NCI-H2081 (cell line): ENCODE results near the gene LRRC43.
"Not testable (repeated sequence)": the region's sequence is repeated elsewhere in the genome, so short reads cannot be mapped to it uniquely, and the experiment has no call there.

Source experiments
- DNase-seq, 2 experiments: peaks; one replicate each; lab custom pipeline; 2025; lab: John Stamatoyannopoulos, UW

LRRC43 gene

DNA sequence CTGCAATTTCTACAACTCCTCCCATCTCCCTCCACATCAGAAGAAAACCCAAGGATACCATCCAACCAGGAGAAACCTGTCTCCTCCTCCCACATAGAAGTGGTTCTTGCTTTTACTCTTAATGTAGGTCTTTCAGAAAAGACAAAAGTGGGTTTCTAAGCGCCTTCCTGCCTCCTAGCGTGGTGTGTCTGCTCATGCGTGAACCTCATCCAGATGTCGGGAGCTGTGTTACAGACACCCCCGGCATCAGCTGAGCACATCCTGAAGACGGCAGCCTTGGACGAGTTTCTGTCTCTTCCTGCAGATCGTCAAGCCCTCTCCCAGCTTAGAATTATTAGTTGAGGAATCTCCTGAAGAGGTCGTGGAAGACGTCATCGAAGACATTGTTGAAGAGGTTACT, 9.5 kb downstream of the LRRC43 start:
- DNase-seq: no peak

DNA sequence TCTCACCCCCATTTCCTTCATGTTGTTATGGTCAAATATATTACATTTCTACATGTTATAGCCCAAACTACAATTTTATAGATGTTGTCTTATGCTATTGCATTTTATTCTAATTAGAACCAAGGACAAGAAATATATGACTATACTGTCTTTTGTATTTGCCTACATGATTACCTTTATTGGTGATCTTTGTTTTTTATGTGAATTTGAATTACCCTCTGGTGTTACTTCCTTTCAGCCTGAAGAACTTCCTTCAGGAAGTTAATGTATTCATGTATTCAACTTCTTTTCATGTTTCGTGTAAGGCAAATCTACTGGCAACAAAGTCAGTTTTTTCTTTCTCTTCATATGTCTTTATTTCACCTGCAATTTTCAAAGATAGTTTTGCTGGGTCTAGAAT, 11.9 kb downstream of the LRRC43 start:
- DNase-seq: no peak

DNA sequence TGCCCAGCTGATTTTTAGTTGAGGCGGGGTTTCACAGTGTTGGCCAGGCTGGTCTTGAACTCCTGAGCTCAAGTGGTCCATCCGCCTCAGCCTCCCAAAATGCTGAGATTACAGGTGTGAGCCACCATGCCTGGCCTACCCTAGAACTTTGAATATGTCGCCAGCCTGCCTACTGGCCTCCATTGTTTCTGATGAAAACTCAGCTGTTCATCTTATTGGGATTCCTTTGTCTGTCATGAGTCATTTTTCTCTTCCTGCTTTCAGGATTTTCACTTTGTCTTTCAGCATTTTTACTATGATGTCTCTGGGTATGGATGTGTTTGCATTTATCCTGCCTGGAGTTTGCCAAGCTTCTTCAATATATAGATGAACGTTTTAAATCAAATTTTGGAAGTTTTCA, 12.5 kb downstream of the LRRC43 start:
- no peak for DNase-seq

DNA sequence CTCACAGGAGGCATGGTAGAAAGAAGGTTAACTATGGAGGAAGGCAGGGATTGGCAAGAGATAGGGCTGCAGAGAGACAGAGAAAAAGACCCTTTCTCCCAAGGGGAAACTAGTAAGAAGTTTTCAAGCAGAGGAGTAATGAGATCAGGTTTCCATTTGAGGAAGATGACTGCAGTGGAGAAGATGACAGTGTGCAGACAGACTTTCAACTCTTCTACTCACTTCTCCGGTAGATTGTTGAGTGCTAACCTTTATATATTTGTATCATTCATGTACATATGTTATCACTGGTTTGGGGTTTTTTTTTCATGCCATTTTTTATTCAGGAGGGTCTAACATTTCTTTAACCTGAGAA, 14.7 kb downstream of the LRRC43 start:
- DNase-seq: no peak

DNA sequence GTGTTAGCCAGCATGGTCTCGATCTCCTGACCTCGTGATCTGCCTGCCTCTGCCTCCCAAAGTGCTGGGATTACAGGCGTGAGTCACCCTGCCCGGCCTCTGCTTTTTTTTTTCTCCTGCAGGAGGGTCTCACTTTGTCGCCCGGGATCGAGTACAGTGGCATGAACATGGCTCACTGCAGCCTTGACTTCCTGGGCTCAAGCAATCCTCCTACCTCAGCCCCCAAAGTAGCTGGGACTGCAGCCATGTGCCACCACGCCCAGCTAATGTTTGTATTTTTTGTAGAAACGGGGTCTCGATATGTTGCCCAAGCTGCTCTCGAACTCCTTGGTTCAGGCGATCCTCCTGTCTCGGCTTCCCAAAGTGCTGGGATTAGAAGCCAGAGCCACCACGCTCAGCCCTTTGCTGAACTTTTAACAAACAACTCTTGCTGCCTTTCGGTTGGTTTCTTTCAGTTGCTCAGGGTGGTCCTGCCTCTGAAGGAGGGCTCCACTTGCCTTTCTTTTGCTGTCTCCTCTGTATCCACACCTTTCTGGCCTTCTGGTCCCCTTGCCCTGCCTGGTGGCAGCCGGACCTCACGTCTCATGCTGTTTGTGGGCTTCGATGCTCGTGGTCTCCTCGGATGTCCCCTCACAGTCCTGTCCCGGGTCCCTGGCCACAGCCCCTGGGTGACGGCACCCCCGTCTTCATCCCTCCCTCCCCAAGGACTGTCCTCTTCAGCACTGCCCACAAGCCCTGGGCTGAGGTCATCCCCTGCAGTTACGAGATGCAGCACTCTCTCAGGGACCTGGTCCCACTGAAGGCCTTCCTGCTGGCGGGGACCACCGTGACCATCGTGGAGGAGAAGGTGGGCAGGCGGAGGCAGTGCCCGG, 16.8 kb downstream of the LRRC43 start:
- no peak for DNase-seq

DNA sequence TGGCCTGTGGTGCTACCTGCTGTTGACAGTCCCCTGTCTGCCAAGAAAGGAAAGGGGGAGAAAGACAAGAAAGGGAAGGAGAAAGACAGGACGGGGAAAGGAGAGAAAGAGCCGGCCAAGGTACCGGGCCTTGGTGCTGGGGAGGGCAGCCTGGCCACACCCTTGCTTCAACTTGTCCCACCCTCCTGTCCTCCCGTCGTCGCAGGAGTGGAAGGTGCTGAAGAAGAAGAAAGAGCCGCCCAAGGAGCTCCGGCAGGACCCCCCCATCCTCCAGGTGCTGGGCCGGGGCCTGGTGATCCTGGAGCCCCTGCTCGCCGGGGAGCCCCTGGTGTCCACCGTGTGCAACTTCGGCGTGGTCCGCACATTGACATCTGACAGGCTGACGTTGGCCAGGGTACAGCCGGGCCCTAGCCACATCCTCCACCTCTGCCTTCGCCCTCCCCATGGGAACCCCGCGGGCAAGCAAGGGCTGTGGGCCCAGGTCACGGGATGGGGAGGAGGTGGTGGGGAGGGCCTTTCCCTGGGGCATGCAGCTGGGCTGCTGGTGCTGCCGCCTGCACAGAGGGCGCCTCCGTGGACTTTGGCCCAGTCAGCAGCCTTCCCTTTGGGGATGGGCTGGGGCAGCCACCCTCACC, 17.7 kb downstream of the LRRC43 start:
- DNase-seq: no peak

DNA sequence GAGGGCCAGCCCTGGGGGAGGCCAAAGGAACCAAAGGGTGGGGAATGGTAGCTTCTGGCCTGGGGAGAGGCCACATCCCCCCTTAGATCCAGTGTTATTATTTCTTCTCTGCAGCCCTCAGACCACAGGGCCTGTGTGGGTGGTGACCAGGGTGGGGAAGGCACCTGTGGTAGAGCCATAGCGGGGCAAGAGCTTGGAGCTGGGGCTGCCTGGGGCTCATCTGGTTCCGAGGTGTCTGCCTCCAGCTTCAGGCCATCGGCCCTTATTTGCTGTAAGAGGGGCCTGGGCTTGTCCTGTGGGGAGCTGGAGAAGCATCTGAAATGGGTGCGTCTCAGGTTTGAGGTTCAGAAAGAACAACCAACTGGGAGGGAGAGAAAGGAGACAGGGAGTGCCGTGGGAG, 18.5 kb downstream of the LRRC43 start:
- DNase-seq: no peak

DNA sequence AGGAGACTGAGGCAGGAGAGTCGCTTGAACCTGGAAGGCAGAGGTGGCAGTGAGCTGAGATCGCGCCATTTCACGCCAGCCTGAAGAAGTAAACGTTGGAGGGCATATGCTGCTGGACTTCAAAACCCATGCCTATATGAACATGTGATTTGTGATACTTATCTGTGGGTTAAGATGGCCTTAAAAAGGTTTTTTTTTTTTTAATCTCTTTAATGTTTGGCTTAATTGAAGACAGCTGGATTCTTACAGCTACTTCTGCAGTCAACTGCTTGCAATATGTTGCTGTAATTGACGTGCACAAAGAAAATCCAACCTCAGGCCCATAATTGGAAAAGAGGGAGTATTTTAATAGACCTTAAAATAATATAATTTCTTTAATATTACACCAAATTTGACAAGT, 19.1 kb downstream of the LRRC43 start:
- no peak for DNase-seq

DNA sequence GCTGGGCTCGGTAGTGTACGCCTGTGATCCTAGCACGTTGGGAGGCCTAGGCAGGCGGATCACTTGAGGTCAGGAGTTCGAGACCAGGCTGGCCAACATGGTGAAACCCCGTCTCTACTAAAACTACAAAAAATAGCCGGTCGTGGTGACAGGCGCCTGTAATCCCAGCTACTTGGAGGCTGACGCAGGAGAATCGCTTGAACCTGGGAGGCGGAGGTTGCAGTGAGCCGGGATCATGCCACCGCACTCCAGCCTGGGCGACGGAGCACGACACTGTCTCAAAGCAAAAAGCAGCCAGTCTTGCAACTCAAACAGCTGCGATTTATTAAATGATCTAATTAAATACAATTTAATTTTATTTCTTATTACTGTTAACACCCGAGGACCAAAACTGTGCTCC, 19.9 kb downstream of the LRRC43 start:
- not testable (repeated sequence) for DNase-seq

DNA sequence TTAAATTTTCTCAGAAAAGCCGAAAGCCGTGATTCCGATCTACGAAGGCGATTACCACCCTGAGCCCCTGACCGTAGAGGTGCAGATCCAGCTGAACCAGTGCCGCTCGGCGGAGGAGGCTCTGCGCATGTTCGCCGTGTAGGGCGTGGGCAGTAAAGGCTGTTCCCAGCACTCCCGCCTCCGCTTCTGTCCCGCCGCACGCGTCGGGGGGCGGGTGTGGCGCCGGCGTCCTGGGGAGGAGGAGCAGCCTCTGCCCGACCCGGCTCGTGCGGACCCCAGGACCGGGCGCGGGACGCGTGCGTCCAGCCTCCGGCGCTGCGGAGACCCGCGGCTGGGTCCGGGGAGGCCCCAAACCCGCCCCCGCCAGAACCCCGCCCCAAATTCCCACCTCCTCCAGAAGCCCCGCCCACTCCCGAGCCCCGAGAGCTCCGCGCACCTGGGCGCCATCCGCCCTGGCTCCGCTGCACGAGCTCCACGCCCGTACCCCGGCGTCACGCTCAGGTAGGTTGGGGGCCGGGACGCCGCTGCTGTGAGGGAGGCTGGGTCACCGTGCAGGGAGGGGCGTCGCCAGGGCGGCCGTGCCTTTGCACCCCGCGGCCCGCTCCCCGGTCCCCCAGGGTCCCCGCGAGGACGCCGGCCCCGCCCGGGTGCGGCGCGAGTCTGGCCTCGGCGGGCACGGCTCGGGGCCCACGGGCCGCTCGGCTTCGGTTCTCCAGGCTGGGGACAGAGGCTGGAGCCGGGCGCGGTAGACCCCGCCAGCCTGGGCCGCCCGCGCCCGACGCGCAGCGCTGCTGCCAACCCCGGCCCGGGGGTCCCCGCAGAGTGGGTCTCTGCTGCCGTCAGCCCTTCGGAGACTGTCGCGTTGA, 20.6 kb downstream of the LRRC43 start, which contains the start of gene B3GNT4:
B3GNT4 (plus strand) TSS at position 409 of the 866 bp plus-strand sequence. CDS start 910 bp downstream, outside the sequence.
- peak; percentile 69 to 70 for DNase-seq

DNA sequence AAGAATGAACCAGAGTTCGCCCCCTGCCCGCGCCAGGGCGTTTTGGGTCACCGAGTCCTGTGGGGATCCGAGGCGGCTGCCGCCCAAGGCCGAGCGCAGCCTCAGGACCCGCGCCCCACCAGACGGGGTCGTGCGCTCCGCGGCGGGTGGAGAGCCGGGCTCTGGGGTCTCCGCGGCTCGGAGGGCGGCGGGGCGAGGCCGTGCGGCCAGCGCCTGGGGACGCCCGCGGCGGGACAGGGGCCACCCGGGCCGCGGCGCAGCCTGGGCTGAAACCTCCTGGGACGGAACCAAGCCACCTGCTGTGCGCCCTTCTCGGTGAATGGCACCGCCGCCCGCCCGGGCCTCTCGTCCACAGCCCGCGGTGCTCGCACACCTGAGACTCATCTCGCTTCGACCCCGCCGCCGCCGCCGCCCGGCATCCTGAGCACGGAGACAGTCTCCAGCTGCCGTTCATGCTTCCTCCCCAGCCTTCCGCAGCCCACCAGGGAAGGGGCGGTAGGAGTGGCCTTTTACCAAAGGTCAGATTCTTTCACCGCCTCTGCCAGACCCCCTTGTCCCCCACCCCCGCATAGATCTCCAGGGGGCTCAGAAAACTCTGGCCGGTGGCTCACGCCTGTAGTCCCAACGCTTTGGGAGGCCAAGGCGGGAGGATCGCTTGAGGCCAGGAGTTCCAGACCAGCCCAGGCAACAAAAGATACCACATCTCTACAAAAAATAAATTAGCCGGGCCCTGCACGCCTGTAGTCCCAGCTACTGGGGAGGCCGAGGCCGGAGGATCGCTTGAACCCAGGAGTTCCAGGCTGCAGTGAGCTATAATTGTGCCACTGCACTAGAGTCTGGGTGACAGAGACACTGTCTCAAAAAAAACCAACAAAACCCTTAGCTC, 21.5 kb downstream of the LRRC43 start:
- DNase-seq: no peak

DNA sequence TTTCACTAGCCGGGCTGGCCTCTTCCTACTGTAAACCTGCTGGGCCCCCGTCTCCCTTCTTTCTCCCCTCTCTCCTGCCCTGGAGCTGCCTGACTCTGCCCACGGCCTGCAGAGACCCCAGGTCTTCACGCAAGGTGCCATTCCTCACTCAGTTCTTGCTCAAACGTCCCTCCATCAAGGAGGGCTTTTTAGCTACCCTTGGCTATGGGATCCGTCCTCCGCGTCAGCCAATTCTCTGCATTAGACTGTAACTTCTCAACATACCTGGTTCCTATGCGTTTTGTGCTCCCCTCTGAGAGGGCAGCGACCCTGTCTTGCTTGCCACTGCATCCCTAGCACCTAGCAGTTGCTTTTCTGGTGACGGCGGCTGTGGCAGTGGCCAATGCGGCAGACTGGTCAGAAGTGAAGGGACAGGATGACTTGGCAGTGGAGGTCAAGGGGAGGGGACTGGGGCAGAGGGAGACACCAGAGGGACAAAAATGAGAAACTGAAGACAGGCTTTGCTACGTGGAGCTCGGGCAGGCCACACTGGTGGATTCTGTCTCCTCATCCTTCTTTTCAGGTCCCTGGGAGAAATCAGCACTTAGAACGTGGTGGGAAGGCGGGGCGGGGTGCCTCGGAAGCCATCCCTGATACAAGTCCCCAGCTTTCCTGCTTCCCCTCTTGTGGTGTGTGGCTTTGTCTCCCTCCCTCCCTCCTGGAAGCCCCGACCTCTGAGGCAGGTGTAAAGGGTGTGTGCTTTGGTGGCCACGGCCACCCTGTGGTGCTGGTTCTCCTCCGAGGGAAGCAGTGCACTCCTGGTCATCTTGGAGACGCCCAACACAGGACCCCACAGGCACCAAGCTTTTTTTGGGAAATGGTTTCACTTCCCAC, 22.4 kb downstream of the LRRC43 start:
- DNase-seq: no peak

DNA sequence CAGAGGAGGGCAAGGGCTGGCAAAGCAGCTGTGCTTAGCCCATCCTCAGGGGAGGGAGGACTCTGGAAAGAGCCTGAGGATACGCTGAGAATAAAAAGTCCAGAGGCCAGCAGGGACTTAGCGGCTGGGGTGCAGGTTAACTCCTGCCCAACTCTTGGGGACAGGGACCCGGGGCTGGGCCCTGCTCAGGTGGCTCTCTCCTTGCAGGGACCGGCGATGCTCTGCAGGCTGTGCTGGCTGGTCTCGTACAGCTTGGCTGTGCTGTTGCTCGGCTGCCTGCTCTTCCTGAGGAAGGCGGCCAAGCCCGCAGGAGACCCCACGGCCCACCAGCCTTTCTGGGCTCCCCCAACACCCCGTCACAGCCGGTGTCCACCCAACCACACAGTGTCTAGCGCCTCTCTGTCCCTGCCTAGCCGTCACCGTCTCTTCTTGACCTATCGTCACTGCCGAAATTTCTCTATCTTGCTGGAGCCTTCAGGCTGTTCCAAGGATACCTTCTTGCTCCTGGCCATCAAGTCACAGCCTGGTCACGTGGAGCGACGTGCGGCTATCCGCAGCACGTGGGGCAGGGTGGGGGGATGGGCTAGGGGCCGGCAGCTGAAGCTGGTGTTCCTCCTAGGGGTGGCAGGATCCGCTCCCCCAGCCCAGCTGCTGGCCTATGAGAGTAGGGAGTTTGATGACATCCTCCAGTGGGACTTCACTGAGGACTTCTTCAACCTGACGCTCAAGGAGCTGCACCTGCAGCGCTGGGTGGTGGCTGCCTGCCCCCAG, 23.4 kb downstream of the LRRC43 start:
- no peak for DNase-seq

DNA sequence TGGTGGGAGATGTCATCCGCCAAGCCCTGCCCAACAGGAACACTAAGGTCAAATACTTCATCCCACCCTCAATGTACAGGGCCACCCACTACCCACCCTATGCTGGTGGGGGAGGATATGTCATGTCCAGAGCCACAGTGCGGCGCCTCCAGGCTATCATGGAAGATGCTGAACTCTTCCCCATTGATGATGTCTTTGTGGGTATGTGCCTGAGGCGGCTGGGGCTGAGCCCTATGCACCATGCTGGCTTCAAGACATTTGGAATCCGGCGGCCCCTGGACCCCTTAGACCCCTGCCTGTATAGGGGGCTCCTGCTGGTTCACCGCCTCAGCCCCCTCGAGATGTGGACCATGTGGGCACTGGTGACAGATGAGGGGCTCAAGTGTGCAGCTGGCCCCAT, 24.1 kb downstream of the LRRC43 start:
- no peak for DNase-seq

DNA sequence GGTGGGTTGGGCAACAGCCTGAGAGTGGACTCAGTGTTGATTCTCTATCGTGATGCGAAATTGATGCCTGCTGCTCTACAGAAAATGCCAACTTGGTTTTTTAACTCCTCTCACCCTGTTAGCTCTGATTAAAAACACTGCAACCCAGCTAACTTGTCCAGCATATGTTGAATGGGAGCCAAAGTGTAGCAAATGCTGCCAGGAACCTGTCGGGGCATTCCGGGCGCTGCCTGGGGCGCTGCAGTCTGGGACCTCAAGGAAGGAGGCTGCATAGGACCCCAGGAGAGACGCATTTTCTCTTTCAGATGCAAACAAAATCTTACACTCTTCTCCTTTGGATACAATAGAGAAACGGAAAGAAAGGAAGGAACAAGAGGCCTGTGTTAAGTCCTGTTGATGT, 24.5 kb downstream of the LRRC43 start:
- DNase-seq: no peak

DNA sequence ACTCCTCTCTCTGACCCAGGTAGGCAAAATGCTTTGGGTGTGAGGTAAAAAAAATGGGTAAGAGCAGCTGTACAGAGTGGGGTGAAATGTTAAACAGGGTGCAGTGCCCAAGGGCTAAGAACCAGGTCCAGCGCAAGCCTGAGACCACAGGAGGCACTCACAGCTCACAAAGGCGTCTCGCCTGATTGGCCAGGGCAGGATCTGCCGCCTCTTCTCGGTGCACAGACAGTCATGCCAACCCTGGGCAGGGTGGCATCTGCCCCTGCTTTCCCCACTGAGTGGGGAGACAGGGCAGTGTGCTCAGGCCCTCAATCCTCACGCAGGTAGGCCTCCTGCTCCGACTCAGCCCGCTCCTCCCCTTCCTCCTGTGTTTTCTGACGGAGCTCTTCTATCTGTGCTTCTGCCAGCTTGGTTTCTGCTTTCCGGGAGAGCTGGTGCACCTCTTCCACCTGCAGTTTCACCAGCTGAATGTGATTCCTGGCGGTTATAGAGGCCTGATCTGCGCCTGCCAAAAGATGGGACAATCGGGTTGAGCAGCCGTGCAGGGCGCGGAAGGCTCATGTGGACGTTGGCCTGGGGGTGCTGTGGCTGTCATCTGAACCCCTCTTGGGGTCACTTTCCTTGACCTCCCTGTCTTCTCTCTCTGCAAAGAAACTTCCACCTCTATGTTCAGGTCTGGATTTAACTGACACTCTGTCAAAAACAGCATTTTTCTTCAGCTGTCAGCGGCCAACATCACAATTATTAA, 25.3 kb downstream of the LRRC43 start:
- no peak for DNase-seq

DNA sequence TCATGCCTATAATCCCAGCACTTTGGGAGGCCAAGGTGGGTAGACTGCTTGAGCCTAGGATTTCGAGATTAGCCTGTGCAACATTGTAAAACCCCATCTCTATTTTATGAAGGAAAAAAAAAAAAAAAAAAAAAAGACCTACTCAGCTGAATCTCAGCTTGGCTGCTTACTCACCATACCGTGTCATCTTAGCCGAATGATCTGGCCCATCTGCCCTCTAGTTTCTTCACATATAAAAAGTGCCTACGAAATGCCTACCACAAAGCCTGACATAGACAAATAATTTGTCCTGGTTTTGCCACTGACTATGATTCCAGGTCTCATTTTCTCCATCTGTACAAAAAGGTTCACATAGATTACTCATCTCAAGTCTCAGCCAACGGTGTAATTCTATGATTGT, 32.8 kb downstream of the LRRC43 start:
- no peak for DNase-seq

DNA sequence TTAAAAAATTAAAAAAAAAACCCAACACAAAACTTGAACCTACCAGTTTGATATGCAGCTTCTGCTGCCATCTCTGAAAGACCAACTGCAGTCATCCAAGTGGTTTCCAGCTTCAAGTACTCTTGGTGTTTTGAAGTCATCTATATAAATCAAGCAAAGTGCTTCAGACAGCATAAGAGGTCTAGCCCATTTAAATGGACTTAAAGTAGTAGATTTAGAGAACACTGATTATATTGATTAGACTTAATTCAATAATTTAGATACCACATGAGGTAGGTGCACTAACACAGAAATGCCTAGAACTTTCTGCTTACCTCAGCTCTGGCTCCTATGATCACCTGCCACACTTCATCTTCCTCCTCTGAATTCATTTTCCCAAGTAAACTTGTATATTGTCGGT, 33.5 kb downstream of the LRRC43 start:
- DNase-seq: no peak
